Liver (tissue), 9 donors: Measurements from ENCODE around the gene FAM20C. TPM values are rescaled to one million over a fixed set of nuclear protein-coding genes. Genes with fewer than 3 reads are reported as not detected.

ENCODE experiments used
- DNase-seq: peaks from one replicate; pipeline ENCODE4 v3.0.0-alpha.2; 2017; ENCODE audit warnings: low spot score
- H3K27ac ChIP-seq, 2 donors: one replicate each; pipeline ENCODE4 v1.7.0; 2013; ENCODE audit warnings: inconsistent platforms in 2 of 2, low read length in 2 of 2, control low read depth in 1 of 2, low read depth in 1 of 2, mild to moderate bottlenecking in 1 of 2
- H3K27me3 ChIP-seq, 4 donors: one replicate each; pipeline versions ENCODE4 v1.6.1 to v1.7.0; 2013; ENCODE audit warnings: low read length in 3 of 4, inconsistent platforms in 1 of 4, mild to moderate bottlenecking in 1 of 4, moderate library complexity in 1 of 4; ENCODE audit not compliant: control insufficient read depth in 4 of 4, insufficient read depth in 4 of 4
- H3K36me3 ChIP-seq, 4 donors: one replicate each; pipeline versions ENCODE4 v1.6.1 to v1.7.0; 2013; ENCODE audit warnings: low read length in 3 of 4, mild to moderate bottlenecking in 3 of 4, low read depth in 1 of 4, moderate library complexity in 1 of 4; ENCODE audit not compliant: control insufficient read depth in 4 of 4, insufficient read depth in 3 of 4
- H3K4me1 ChIP-seq, 4 donors: one replicate each; pipeline versions ENCODE4 v1.6.1 to v1.7.0; 2013; ENCODE audit warnings: low read length in 3 of 4, mild to moderate bottlenecking in 3 of 4, moderate library complexity in 1 of 4; ENCODE audit not compliant: control insufficient read depth in 4 of 4, insufficient read depth in 4 of 4
- H3K4me3 ChIP-seq, 3 donors: one replicate each; pipeline versions ENCODE4 v1.6.1 to v1.7.0; 2013; ENCODE audit warnings: low read length in 3 of 3, control low read depth in 1 of 3, low read depth in 1 of 3, mild to moderate bottlenecking in 1 of 3
- H3K9ac ChIP-seq, 2 donors: one replicate each; pipeline ENCODE4 v1.7.0; 2013; ENCODE audit warnings: low read length in 2 of 2, mild to moderate bottlenecking in 2 of 2, moderate library complexity in 2 of 2, control low read depth in 1 of 2, low read depth in 1 of 2
- H3K9me3 ChIP-seq, 4 donors: one replicate each; pipeline versions ENCODE4 v1.6.1 to v1.7.0; 2013; ENCODE audit warnings: low read length in 3 of 4; ENCODE audit not compliant: control insufficient read depth in 4 of 4
- EGR1 ChIP-seq, 2 donors: IDR thresholded peaks; 2 replicates each; pipeline ENCODE4 v1.6.1; 2016 to 2018; ENCODE audit warnings: antibody characterized with exemption in 2 of 2, low read depth in 2 of 2
- FOXA1 ChIP-seq: IDR thresholded peaks from 2 replicates; pipeline ENCODE4 v1.6.1; 2016; ENCODE audit warnings: antibody characterized with exemption
- FOXA2 ChIP-seq: IDR thresholded peaks from 2 replicates; pipeline ENCODE4 v1.6.1; 2016; ENCODE audit warnings: antibody characterized with exemption
- GABPA ChIP-seq, 2 donors: IDR thresholded peaks in 1 of 2; conservative IDR thresholded peaks in 1 of 2; 2 replicates each; pipeline ENCODE4 v1.6.1; 2016; ENCODE audit warnings: antibody characterized with exemption in 2 of 2, mild to moderate bottlenecking in 1 of 2, moderate library complexity in 1 of 2
- HNF4A ChIP-seq, 2 donors: conservative IDR thresholded peaks; 2 replicates each; pipeline ENCODE4 v1.6.1; 2016; ENCODE audit warnings: antibody characterized with exemption in 2 of 2, mild to moderate bottlenecking in 2 of 2
- HNF4G ChIP-seq: IDR thresholded peaks from 2 replicates; pipeline ENCODE4 v1.6.1; 2016; ENCODE audit warnings: antibody characterized with exemption
- JUND ChIP-seq, 2 donors: IDR thresholded peaks; 2 replicates each; pipeline ENCODE4 v1.6.1; 2016; ENCODE audit warnings: antibody characterized with exemption in 2 of 2
- NR2F2 ChIP-seq: IDR thresholded peaks from 2 replicates; pipeline ENCODE4 v1.6.1; 2016; ENCODE audit warnings: antibody characterized with exemption
- RAD21 ChIP-seq, 2 donors: IDR thresholded peaks; 2 replicates each; pipeline ENCODE4 v1.6.1; 2016; ENCODE audit warnings: antibody characterized with exemption in 2 of 2, mild to moderate bottlenecking in 2 of 2
- RXRA ChIP-seq, 2 donors: IDR thresholded peaks; 2 replicates each; pipeline ENCODE4 v1.6.1; 2017 to 2018; ENCODE audit warnings: antibody characterized with exemption in 2 of 2, mild to moderate bottlenecking in 1 of 2
- WGBS: extraction: QIAGEN DNeasy Blood & Tissue Kit; methylation state at CpG from one replicate; pipeline ENCODE4 v1.1.7; 2013; 5-methylcytosine and 5-hydroxymethylcytosine counted together
- polyA plus RNA-seq, 2 donors: library from polyadenylated mRNA; stranded (reverse) in 1 of 2; unstranded in 1 of 2; fragments of 200-250 nt in 1 of 2; fragments of >200 nt in 1 of 2; fragmentation: Nextera tagmentation in 1 of 2; extraction: Ambion mirVana in 1 of 2; gene quantifications; one replicate each; pipeline versions ENCODE4 v1.2.1 to v1.2.3, GENCODE V29; 2013 to 2015
- total RNA-seq, 2 donors: library from RNA; depleted of rRNA; stranded (reverse); fragments of >200 nt; gene quantifications; one replicate each; pipeline ENCODE4 v1.2.3, GENCODE V29; 2014
- TF ChIP-seq, protein P1 (sequence below): IDR thresholded peaks from 2 replicates; pipeline ENCODE4 v1.6.1; 2016; ENCODE audit warnings: antibody characterized with exemption, mild to moderate bottlenecking
- TF ChIP-seq, protein P2 (sequence below): IDR thresholded peaks from 2 replicates; pipeline ENCODE4 v1.6.1; 2016; ENCODE audit warnings: antibody characterized with exemption
- TF ChIP-seq, protein P3 (sequence below): IDR thresholded peaks from 2 replicates; pipeline ENCODE4 v1.6.1; 2016; ENCODE audit warnings: antibody characterized with exemption
- TF ChIP-seq, protein P4 (sequence below): IDR thresholded peaks from 2 replicates; pipeline ENCODE4 v1.6.1; 2016; ENCODE audit warnings: antibody characterized with exemption
- donor health status: healthy.
- donor health status: healthy.
- donor health status: healthy.
- donor health status: healthy.
- donor health status: healthy.

The FAM20C gene
- total and polyA plus RNA-seq, 4 donors = 13.4 to 40.4 (median 31.5) TPM

DNA sequence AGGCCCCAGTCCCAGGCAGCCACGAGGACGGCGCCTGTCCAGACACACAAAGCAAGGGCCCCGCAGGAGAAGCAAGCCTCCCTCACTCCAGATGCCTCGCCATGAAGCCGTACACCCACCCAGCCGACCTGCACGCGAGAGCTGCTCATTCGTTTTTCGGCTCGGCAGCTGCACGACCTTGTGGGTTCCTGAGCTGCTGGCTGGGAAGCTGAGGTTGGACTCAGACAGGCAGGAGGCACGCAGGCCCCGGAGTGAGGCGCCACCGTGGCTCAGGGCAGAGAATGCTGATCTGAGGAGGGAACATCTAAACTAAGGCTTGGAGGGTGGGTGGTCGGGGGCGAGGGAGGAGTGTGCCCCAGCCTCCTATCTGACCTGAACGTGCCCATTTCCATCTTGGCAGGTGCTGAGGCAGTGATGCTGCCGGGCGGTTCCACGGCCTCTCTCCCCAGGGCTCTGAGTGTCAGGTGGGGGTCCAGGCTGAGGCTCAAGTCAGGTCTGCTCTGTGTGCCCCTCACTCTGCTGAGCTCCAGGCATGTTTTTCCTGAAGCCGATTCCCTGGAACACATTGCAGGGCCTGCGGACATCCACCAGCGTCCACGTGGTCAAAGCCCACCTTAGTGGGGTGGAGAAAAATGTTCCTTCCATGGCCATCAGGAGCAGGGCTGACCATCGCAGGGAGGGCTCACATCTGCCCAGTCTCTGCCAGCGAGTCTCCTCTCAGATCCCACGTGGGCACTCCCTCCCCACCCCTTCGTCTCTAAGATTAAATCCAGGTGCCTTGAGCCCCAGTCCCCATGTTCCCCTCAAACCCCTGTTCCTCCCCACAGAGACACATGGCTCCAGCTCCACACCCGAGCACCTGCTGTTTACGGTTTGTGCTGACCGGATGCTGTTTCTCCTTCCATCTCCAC, 28.1 kb upstream of the FAM20C start:
- Histone ChIP-seq H3K4me1 (peaks cover 0 to 10% (median 2%) of the 10 kb centered on the region in 4 donors), H3K27me3 (no peaks in the 10 kb centered on the region), H3K27ac (no peak overlapping the region), H3K4me3 (no peak overlapping the region), H3K9me3 (peaks cover 0 to 2% (median 0%) of the 10 kb centered on the region in 4 donors), H3K9ac (no peak overlapping the region), H3K36me3 (no peaks in the 10 kb centered on the region)
- TF ChIP-seq RXRA (IDR thresholded peaks at IDR 0.05) (no peak), JUND (IDR thresholded peaks at IDR 0.05) (no peak), EGR1 (IDR thresholded peaks at IDR 0.05; ENCODE audit: low read depth in 2 of 2) (no peak)
- TF ChIP-seq, protein P1, sequence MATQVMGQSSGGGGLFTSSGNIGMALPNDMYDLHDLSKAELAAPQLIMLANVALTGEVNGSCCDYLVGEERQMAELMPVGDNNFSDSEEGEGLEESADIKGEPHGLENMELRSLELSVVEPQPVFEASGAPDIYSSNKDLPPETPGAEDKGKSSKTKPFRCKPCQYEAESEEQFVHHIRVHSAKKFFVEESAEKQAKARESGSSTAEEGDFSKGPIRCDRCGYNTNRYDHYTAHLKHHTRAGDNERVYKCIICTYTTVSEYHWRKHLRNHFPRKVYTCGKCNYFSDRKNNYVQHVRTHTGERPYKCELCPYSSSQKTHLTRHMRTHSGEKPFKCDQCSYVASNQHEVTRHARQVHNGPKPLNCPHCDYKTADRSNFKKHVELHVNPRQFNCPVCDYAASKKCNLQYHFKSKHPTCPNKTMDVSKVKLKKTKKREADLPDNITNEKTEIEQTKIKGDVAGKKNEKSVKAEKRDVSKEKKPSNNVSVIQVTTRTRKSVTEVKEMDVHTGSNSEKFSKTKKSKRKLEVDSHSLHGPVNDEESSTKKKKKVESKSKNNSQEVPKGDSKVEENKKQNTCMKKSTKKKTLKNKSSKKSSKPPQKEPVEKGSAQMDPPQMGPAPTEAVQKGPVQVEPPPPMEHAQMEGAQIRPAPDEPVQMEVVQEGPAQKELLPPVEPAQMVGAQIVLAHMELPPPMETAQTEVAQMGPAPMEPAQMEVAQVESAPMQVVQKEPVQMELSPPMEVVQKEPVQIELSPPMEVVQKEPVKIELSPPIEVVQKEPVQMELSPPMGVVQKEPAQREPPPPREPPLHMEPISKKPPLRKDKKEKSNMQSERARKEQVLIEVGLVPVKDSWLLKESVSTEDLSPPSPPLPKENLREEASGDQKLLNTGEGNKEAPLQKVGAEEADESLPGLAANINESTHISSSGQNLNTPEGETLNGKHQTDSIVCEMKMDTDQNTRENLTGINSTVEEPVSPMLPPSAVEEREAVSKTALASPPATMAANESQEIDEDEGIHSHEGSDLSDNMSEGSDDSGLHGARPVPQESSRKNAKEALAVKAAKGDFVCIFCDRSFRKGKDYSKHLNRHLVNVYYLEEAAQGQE = no peak
- TF ChIP-seq, protein P2, sequence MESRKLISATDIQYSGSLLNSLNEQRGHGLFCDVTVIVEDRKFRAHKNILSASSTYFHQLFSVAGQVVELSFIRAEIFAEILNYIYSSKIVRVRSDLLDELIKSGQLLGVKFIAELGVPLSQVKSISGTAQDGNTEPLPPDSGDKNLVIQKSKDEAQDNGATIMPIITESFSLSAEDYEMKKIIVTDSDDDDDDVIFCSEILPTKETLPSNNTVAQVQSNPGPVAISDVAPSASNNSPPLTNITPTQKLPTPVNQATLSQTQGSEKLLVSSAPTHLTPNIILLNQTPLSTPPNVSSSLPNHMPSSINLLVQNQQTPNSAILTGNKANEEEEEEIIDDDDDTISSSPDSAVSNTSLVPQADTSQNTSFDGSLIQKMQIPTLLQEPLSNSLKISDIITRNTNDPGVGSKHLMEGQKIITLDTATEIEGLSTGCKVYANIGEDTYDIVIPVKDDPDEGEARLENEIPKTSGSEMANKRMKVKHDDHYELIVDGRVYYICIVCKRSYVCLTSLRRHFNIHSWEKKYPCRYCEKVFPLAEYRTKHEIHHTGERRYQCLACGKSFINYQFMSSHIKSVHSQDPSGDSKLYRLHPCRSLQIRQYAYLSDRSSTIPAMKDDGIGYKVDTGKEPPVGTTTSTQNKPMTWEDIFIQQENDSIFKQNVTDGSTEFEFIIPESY = no peak
- TF ChIP-seq, protein P3, sequence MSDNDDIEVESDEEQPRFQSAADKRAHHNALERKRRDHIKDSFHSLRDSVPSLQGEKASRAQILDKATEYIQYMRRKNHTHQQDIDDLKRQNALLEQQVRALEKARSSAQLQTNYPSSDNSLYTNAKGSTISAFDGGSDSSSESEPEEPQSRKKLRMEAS = no peak
- TF ChIP-seq, protein P4, sequence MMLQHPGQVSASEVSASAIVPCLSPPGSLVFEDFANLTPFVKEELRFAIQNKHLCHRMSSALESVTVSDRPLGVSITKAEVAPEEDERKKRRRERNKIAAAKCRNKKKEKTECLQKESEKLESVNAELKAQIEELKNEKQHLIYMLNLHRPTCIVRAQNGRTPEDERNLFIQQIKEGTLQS = no peak
- DNase-seq = no peak
- 85% methylated on average over 34 of the region's 34 CpGs for WGBS

DNA sequence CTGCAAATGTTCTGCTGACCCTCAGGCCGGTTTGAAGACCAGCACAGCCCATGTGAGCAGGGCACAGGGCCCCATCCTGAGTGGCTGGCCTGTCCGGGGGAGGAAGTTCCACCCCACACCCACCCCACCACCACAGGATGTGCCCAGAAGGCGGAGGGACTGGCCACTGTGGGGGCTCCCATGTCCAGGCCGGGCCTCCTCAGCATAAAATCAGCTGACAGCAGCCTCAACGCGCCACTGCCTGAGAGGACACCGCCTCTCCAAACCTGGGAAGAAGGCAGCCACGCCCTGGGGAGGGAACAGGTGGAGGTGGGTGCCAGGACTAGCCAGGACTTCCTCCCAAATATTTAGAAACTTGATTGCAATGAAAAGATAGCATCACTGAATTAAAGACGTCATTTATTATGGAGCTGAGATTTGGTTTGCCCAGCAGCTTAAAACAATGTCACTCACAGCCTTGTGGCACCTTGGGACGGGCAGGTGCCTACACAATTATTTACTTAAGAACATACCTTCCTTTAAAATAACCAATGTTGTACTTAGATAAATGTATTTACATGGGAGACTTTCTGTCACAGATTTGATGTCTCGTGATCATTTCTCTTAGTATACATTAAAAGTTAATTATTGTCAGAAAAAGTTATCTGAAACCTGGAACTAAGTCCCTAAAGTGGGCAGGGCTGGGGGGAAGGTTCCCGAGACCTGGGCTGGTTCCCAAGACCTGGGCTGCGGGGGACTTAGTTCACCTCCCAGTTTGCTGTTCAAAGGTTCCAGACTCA, 27.3 kb upstream of the FAM20C start:
- H3K9ac ChIP-seq = no peak overlapping the region
- WGBS = 69% methylated on average over 13 of the region's 13 CpGs
- no peak overlapping the region for H3K27ac ChIP-seq
- no peak overlapping the region for H3K4me3 ChIP-seq
- no peaks in the 10 kb centered on the region for H3K36me3 ChIP-seq
- TF ChIP-seq, protein P4 = no peak
- TF ChIP-seq HNF4A (conservative IDR thresholded peaks at IDR 0.05) (no peak), FOXA1 (no peak), FOXA2 (no peak), HNF4G (no peak), EGR1 (IDR thresholded peaks at IDR 0.05; ENCODE audit: low read depth in 2 of 2) (no peak), GABPA (IDR thresholded peaks at IDR 0.05 in 1 of 2, conservative IDR thresholded peaks at IDR 0.05 in 1 of 2) (no peak), RAD21 (IDR thresholded peaks at IDR 0.05) (no peak), NR2F2 (no peak), RXRA (IDR thresholded peaks at IDR 0.05) (no peak), JUND (IDR thresholded peaks at IDR 0.05) (no peak)
- peaks cover 0 to 10% (median 1%) of the 10 kb centered on the region in 4 donors for H3K4me1 ChIP-seq
- no peaks in the 10 kb centered on the region for H3K27me3 ChIP-seq
- no peak for DNase-seq
- no peaks in the 10 kb centered on the region for H3K9me3 ChIP-seq
